NCI-H1417 (cell line): Measurements from ENCODE around the gene MTUS2.

ENCODE experiments used
- DNase-seq, 3 experiments: peaks; one replicate each; lab custom pipeline; 2025; lab: John Stamatoyannopoulos, UW

MTUS2 gene

DNA sequence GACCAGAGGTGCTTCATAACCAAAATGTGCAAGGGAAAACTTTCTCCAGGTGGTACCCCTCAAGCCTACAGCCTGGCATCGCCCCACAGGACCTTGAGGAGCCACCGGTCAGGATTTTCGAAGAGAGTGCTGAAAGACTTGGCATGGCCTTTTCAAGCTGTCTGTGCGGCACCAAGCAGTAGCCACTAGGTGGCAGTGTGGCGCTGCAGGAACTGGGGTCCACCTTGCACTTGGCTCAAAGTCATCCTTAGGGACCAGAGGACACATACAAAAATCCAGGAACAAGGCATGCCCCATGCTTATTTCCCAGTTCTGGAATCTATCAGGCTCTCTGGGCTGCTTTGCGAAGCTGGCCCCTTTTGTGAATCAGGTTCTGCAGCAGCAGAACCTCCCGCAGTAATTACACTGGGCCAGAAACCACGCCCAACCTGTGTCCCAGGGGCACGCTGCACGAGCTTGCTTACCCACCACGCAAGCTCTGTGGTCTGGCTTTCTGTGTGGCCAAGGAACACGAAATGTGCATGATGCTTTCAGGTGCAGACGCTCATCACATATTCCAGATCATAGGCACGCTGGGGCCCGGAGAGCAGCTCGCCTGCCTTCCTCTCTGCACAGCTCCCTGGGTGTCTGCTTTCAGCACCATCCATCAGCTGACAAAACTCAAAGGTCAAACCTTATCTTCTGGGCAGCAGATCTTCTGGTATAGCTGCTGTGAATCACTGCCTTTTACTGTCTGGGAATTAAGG lies 688.2 kb downstream of the MTUS2 start:
- DNase-seq, result peak; percentile 49 to 83 (median 81)

DNA sequence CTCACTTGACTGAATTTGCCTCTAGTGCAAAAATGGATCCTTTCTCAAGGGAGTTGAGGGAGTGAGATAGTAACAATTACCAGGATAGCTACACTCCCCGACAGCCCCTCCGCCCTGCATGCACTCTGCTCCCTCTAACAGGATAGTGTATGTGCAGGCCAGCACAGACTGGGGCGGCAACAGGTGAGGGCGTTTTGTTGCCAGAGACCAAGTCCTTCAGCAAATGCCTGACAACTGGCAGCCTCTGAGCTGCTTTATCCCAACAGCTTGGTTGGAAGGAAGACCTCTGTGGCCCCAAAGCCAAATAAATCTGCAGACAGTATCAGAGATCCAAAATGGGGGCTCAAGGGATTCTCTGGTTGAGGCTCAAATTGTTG lies 688.7 kb downstream of the MTUS2 start:
- DNase-seq, result no peak

DNA sequence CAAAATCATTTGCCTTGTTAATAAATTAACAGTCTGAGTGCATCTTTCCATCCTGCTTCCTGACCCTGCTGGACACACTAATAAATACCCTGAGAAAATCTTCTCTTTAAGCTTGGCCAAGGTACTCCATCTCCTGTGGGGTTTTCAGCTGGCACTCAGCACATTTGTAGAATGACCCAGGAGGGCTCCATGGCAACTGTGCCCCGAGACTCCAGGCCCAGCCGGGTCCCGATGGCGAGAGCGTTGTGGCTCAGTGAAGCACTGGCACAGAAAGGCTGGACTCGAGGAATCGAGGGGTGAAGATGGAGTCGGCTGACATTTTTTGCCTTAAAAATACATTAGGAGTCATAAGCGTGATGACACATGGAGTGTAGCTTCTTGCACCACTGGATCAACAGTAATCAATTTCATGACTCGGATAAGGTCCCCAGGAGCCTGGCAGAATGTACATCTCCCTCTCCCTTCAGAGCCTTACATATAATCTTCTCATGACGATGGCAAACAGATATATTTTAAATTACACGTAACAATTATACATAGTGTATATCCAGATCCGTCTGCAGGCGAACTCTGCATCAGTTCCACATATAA lies 690.0 kb downstream of the MTUS2 start:
- DNase-seq, result peak in 1 of 3 experiments; percentile 2

DNA sequence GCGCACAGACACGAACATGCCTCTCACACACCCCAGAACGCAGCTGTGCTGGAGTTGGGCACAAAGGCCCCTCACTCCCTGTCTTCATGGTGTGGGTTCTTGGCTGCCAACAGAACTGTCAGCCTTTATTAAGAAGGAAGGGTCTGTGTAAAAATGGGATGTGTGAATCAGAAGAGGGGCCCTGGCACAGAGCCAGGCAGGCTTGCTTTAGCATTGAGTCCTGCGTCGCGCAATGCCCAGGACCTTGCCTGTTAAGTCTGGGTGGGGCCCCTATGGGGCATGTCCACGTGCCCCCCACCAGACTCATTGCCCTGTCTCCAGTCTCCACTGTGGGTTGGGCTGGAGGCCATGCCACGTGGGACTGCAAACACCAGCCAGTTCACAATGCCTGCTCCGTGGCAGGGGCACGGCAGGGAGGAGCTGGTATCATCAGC lies 690.5 kb downstream of the MTUS2 start:
- no peak for DNase-seq

DNA sequence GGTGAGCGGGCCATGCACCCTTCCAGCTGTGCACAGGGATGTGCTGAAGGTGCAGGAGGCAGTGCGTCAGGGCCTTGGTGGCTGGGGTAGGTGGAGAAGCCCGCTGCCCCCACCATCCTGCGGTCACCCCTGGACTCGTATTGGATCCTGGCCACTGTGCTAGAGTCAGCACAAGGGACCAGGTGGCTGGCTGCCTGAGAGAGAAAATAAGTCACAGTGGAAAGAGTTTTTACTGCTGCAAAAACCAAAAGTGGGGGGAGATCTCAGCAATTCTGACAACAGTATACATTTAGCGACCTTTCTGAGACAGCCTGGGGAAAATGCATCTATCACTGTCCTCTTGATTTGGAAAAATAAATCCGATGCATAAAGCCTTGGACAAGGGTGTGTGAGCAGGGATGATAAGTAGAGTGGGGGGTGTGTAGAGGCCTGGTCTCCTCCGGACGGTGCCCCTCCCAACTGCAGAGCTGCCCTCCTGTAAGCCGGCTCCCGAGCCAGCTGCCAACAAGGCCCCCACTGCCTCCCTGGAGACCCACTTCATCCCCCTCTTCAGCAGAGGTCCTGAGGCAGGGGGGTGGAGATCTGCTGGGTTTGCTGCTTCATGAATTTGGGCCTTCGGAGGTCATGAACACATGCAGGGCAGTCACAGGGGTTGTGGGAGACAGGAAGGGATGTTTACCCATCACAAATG lies 691.1 kb downstream of the MTUS2 start:
- DNase-seq, result no peak

DNA sequence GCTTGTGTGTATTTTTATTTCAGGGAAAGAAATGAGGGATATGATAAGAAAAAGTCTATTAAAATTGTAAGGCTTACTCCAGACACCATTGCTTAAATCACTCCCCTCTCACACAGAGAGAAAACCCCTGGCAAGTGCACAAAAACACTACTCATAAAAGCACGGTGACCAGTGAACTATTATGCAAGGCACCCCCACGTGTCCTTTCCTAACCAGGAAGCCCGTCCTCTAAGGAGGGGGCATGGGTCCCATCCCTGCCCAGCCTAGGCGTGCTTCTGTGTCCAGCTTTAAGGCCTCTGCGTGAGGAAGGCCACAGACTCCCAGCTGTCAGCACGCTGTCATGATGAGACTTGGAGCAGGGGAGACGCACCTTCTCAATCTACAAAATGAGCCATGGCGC lies 691.8 kb downstream of the MTUS2 start:
- DNase-seq, result no peak

DNA sequence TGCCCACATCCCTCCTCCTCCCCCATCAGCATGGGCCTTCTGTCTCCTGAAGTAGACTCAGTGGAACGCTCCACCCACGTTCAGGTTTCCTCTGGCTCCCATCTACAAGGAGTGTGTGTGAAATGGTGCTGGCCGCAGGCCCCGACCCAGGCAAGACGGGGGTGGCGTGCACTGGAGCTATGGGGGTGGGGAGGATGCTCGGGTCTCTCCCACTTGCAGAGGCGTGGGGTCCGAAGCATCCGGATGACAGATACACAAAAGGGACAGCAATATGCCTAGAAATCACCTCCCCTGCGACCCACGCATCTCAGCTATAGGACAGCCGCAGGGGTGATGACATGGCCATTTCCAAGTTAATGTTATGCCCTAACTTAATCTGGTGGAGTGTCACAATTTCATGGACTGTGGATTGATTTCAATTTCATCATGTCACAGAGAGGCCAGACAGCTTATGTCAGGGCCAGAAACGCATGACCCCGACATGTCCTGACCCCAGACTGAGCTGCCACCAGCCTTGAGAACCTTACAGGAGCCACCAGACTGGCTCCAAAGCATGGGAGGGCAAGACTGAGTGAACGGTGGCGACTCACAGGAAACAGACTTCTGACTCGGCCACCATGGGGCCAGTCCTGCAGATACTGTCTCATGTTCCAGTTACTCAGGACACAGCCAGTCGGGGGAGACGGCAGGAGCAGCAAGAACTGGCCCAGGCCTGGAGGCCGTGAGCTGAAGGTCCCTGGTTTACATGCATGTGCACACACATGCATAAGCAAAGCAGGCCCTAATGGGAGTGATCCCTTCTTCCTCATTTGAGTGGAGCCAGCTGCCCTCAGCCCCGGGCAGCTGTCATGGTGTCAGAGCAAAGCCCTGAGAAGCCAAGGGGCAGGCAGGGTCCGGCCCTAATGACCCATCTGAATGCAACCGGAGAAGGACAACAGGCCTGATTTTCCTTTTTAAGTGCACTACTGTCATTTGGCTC lies 693.2 kb downstream of the MTUS2 start:
- no peak for DNase-seq

DNA sequence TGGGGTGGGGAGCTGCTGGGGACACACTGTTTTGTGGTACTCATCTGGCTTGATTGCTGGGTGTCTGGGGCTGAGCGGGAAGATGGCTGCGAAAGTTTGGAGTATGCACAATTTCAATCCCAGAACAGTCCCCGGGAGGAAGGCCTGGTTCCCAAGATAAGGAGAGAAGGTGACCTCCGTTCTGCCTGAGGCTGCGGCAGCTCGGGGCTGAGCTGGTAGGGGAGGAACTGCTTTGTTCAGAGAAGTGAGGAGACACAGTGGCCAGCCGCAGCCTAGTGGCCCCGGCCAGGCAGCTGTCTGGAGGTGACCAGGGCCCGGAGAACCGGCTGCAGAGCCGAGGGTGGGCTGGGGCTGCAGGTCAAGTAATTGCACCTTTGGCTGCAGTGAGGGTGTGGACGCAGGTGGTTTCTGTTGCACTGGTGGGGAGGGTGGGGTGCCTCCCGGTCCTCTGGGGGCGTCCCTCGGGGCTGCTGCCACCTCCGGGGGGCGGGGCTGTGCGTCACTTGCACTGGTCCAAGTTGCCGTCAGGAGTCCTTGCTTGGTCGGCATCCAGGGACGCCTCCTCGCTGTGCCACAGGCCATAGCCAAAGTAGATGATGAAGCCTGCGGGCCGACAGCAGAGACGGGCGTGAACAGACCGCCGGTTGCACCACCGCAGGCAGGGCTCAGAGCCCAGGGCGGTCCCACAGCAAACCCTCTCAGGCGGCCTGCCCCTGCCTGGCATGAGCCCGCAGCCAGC lies 694.0 kb downstream of the MTUS2 start:
- no peak for DNase-seq

DNA sequence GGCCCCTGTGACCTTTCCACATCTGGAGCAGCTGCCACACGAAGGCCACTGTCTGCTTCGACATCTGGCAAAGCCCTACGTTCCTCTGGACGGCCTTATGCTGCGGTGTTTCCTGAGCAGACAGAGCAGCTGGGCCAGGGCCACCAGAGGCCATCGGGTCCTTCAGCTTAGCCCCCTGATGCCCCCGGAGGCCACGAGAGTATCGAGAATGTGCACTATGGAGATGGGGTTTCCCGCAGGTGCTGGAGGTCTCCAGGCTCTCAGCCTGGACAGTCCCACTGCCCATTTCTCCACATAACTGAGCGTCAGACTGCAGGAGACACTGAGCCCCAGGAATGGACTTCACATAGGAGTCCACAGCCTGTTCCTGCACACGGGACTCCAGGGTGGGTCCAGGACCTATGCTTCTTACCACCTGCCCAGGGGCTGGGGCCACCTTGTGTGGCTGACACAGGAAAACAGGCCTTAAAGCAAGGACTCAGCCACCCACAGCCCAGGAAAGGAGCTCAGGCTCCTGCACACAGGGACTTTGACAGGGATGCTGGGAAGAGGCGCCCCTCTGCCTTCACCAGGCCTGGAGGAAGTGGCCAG lies 694.7 kb downstream of the MTUS2 start:
- DNase-seq, result no peak

DNA sequence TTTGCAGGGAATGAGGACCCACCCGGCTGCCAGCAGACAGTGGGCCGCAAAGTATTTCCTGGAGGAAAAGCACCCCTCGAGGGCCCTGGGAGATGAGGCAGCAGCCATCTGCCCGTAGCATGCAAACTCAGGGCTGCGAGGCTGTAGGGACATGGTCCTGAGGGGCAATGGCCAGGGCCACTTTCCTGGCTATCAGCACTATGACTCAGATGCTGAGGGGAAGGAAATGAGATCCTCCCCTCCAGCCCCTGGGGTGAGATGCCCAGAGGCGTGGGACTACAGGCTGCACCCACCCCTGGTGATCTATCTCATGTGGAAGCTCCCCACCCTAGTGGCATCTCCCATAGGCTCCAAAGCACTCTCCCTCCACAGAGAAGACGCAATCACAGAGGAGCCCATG lies 695.2 kb downstream of the MTUS2 start:
- no peak for DNase-seq

DNA sequence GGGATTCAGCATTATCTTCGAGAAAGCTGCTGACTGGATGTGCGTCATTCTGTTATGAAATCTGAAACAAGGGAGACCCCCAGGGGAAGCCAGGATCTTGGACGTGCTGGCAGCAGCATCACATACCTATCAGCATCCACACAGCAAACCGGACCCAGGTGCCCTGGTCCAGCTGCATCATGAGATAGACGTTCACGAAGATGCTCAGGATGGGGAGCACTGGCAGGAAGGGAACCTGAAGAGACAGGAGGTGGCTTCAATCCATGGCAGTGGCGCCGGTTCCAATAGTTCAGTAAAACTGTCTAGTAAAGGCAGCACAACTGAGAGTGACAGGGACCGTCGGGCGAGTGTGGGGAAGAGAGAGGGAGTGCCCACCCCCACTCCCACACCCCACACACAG lies 695.9 kb downstream of the MTUS2 start:
- DNase-seq, result no peak

DNA sequence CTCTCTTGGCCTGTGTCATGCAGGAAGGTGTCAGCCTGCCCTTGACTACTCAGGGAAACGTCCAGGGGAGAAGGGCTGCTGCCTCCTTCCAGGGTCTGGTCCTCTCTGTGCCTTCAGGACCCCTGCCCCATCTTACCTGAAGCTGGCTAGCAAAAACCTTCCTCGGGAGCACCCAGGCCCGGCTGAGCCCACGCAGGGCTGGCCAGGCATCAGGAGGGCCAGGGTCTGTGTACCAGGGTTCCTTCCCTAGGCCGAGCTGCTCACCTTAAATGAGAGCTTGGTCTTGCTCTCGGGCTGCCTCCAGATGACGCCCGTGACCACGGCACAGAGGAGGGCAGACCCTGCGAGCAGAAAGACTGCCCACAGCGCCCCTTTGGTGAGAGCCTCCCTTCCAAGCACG lies 696.7 kb downstream of the MTUS2 start:
- DNase-seq, result no peak

DNA sequence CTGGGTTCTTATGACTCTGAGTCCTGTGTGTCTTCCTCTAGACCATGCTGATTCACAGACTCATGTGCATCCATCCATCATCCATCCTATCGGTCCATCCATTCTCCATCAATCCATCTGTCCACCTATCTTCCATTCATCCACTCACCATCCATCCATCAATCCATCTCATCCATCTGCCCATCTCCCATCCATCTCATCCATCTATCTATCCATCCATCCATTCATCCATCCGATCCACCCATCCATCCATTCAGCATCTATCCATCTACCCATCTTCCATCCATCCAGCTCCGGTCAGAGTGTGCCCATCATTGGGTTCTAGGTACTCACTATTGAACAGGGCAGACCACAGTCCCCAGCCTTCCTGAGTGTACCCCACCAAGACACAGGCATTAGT lies 699.8 kb downstream of the MTUS2 start:
- DNase-seq, result no peak

DNA sequence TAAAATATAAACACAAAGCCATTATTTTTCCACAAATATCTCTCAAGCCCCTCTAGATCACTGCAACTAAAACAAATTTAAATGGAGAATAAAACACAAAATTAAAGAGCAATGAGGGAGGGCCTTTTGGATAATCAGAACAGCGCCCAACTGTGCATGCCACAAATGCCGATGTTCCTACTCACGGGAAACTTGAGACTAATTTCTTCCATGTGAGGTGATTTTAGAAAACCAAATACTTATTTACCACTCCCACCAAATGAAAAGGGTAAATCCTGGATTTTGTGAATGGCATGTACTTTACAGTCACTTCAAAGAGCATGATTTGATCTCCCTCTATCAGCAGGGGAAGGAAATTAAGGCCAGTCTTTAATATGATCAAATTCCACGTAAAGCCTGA lies 700.5 kb downstream of the MTUS2 start:
- no peak for DNase-seq

DNA sequence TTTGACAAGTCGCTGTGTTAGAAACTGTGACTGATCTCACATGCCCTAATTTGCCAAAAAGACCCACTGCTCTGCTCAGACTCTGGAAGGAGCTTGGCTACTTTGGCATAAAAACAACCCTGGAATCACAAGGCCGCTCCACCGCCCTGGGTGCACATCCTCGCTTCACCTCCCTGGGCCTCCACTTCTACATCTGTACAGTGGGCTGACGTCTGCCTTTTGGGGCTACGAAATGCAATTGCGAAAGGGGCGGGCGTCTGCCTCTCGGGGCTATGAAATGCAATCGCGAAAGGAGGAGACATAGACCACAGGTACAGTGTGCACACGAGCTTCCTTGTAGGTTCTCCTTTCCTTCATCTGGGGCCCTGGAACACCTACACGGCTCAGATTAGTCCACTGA lies 701.2 kb downstream of the MTUS2 start:
- DNase-seq, result no peak

DNA sequence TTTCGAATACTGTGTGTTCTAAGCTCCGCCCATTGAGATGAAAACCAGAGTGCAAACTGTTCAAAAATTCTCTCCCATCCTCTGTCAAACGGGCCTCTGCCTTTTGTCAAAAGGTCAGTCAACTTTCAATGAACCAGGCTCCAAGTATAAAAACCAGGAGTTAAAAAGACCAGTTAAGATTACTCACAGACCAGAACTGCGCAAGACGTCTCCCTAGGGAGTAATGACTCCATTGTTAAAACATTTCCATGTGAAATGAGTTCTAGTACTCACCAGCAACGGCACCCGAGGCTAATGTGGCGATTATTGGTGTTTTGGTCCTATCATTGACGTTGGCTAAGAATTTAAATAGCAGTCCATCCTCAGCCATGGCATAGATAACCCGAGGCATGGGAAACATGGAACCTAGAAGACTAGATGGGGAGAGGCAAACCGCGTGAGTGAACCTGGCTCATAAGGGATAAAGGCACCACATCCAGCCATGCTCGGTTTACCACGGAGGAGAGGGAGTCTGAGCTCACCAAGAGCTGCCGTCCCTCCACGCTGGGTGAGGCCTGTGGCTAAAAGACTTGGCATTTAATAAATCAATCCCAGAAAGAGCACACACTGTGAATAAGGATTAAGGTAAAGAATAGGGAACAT lies 702.0 kb downstream of the MTUS2 start:
- no peak for DNase-seq

DNA sequence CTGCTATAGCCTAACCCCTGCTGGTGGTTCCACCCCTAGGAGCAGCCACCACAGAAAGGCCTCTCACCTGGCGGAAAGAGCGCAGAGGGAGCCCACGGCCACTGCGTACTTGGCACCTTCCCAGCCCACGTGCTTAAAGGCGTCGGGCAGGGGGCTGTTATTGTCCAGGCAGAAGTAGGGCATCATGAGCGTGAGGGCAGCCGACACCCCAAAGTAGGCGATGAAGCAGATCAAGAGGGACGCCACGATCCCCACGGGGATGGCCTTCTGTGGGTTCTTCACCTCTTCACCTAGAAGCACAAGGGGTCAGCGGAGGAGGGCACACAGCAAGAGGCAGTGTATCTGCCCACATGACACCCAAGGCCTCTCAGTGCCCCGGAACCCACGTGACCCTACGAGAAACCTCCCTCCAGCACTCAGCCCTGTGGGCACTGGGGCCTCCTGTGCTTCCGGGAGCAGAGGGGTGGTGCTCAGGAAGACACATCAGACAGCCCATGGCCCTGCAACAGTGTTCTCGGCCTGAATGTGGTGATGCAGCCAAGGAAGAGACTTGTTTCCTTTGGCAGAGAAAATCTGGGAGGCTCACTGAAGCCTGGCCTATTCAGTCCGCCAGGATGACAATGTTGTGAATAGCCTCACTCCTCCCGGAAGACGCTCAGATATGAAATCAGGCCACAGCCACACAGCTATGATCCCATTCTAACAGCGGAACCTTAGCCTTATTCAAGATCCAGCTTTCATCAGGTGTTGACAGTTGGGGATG lies 703.2 kb downstream of the MTUS2 start:
- no peak for DNase-seq

DNA sequence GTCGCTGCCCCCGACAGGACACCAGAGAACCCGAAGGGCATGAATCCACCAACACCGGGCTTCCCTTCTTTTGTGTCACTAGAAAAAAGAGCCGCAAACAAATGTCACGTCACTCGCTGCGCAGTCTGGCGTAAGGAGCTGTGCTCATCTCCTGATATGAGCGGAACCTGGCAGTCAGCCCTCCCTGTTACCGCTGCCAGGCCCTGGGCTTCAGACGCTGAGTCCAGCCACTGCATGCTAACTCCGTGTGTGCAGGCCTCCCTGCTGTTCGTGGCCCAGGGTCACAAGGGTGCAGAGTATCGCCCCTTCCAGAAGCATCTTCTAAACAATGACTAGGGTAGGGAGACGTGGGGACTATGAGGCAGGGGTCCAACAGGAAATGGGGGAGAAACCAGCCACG lies 704.0 kb downstream of the MTUS2 start:
- DNase-seq, result no peak

DNA sequence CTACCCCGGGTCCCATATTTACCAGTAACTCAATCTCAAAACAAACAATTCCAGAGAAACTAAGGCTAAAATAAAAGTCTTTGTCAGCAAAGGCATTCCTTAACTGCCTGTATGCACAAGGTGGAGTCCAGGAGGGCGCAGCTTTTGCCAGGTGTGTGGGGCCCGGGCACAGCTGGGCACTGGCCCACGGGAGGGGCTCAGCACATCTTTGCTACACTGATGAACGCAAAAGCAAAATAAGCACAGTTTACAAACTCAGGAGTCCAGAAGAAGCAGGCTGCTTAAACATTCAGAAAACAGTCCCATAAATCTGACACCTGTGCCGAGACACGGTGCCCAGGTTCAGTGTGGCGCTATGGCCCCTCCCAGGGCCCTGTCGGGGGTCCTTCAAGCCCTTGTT lies 704.5 kb downstream of the MTUS2 start:
- DNase-seq, result no peak

DNA sequence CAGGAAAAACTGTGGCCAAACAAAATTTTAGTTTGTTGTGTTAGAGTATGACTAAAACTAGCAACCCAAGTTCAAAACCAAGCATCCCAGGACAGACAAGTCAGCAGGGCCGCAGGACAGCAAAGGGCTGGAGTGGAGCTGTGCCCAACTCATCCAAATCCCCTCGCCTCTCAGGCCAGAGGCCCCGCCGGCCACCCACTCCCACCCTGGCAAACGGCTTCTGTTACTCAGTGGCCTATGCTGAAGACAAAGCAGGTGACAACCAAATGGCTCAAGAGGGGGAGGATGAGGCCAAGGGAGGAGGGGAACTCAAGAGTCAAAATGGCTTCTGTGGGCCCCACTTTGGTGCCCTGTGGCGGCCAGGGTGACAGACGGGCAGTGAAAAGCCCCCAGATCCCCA lies 705.6 kb downstream of the MTUS2 start:
- no peak for DNase-seq
